NB4 (cell line): ENCODE measurements around the gene ASAP2.

Experiments used
- DNase-seq: peaks from one replicate; pipeline ENCODE4 v3.0.0; 2010; ENCODE audit warnings: low read depth
- H3K4me3 ChIP-seq: one replicate; pipeline ENCODE4 v1.5.1; 2011; ENCODE audit warnings: mild to moderate bottlenecking, low read depth, low read length, moderate library complexity
- MYC ChIP-seq: IDR thresholded peaks from 2 replicates; pipeline ENCODE4 v1.6.1; 2011; ENCODE audit warnings: low read depth, low read length
- POLR2A ChIP-seq: IDR thresholded peaks from 2 replicates; pipeline ENCODE4 v1.6.1; 2011; ENCODE audit warnings: mild to moderate bottlenecking; ENCODE audit not compliant: insufficient read length; ENCODE audit errors: extremely low read depth
- TF ChIP-seq, protein P1 (sequence below): IDR thresholded peaks from 2 replicates; pipeline ENCODE4 v1.6.1; 2011; ENCODE audit warnings: low read depth, low read length
- TF ChIP-seq, protein P2 (sequence below): IDR thresholded peaks from one replicate; pipeline ENCODE4 v1.5.1; 2012; ENCODE audit warnings: low read depth, low read length

Gene ASAP2

DNA sequence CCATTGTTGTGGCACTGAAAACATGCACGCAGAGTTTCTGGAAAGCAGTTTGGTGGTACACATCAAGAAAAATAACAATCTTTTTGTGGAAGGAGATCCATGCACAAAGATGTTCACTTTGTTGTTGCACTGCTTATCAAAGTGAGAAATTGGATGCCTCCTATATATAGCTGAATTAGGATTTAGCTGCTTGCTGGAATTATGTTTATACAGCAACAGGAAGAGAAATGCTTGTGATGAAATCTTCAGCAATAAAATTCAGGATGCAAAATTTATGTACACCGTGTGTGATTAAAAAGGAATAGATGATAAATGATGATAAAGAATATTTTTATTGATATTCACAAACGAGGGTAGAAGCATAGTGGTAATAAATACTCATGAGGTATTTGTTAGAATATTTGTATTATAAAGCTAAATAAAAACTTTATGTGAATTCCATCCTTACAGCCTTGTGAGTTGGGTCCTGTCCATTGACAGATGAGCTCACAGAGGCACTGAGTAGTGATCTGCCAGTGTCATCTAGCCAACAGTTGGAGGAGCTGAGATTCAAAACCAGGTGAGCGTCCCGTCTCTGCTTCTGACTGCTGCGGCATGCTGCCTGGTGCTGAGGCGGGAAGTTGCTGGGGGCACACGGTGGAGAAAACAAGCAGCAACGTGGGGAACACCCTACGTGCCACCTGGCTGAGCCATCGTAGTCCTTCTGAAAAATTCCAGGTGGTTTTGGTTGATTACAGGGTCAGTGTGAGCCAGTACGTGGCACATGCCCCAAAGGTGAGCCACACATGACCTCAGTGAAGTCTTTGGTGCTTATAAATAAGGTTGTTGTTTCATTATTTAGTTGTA lies 80.2 kb downstream of the ASAP2 start:
- no peak for DNase-seq

DNA sequence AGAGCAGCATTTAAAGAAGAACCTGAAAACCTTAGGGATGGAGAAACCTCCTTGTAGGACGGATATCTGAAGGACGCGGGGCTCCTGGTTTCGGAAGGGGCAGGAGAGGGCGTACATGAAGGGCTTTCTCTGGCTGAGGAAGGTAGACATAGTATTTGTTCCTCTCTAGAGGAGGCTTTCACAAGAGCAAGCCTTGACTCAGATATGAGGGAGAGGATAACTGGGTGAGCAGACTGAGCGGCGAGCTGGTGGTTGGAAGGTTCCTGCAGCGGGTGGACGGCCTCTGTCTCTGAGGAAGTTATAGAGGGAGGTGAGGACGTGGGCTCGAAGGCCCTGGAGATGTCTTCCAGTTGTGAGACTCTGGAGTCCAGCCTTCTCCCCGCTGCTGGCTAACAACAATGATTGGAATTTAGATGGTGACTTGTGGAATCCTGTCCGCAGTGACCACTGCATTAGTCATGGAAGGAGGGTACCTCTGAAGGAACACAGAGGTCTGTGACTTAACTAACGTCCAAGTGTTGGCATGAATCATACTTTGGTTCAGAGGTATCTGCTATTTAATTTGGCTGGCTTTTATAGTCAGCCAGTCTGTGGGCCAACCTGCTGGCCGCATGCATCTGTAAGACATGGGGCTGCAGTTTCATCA lies 80.9 kb downstream of the ASAP2 start:
- TF ChIP-seq, protein P1, sequence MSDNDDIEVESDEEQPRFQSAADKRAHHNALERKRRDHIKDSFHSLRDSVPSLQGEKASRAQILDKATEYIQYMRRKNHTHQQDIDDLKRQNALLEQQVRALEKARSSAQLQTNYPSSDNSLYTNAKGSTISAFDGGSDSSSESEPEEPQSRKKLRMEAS = no peak
- TF ChIP-seq MYC (no peak), POLR2A (no peak)
- TF ChIP-seq, protein P2, sequence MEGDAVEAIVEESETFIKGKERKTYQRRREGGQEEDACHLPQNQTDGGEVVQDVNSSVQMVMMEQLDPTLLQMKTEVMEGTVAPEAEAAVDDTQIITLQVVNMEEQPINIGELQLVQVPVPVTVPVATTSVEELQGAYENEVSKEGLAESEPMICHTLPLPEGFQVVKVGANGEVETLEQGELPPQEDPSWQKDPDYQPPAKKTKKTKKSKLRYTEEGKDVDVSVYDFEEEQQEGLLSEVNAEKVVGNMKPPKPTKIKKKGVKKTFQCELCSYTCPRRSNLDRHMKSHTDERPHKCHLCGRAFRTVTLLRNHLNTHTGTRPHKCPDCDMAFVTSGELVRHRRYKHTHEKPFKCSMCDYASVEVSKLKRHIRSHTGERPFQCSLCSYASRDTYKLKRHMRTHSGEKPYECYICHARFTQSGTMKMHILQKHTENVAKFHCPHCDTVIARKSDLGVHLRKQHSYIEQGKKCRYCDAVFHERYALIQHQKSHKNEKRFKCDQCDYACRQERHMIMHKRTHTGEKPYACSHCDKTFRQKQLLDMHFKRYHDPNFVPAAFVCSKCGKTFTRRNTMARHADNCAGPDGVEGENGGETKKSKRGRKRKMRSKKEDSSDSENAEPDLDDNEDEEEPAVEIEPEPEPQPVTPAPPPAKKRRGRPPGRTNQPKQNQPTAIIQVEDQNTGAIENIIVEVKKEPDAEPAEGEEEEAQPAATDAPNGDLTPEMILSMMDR = no peak
- H3K4me3 ChIP-seq = no peak overlapping the region
- peak; percentile 44 for DNase-seq

More for the DNA sequence above, 80.2 kb downstream of the ASAP2 start:
- H3K4me3 ChIP-seq = no peak overlapping the region
- no peak for TF ChIP-seq POLR2A

DNA sequence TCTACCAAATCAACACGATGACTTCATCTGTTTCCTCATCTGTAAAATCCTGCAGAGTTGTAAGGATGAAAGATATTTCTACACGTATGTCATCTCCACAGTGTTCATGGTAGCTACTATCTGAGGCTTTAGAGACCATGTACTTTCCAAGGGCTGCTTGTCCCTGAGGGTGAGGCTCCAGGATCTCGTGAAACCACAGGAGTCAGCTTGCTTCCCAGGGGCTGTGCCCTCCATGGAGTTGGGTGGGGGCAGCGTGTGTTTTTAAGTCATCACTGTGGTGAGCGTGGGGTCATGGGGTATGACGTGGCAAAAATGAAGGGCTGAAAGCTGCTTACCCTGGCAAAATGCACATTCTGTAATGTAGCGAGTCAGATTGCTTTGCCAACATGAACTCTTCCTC lies 81.6 kb downstream of the ASAP2 start:
- H3K4me3 ChIP-seq = no peak overlapping the region
- TF ChIP-seq, protein P2 = no peak
- TF ChIP-seq, protein P1 = no peak
- no peak for TF ChIP-seq POLR2A
- DNase-seq = no peak

DNA sequence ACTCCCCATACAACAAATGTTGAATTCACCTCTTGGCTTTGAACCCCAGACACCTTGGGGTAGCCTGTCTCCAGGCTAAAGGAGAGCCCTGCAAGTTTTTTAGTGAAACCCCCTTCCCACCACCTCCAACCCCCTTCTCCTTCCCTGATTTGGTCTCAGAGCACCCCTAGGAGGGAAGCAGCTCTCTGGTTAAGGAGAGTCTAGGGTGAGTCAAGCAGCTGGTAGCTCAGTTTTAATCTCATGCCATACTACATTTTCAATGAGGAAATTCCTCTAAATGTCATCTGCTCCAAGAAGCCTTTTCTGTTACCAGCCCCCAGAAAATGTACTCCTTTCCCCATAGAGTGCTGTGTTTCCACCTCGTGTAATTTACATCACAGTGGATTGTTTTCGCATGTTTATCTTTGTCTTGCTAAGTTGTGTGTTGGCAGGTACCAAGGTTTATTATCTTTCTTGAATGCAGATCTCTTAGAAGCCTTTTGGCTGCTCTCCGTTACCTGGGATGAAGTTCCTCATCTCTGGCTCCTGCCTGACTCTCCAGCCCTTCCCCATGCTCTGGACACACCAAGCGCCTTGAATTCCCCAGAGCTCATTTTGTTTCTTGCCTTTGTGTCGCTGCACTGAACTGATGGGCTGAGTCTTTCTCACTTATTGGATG lies 82.2 kb downstream of the ASAP2 start:
- no peak overlapping the region for H3K4me3 ChIP-seq
- DNase-seq = no peak
- TF ChIP-seq, protein P1 = no peak
- TF ChIP-seq MYC = no peak
- no peak for TF ChIP-seq POLR2A
- TF ChIP-seq, protein P2 = no peak

DNA sequence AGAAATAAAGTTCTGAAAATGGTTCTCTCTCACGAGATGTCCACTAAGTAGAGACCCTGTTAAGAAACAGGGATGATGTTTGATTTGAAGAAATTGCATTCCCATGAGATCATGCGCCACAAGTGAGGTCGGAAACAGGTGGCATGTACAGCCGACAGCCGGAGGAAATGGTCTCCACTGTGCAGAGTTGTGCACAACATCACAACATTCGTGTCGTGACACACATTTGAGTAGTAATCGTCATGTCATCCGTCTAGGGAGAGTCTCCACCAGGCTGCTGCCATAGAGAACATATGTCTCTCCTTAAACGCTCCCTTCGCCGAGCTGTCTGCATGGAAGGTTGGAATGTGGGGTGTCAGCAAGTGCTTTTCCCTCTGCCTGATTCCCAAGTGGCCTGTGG lies 84.7 kb downstream of the ASAP2 start:
- H3K4me3 ChIP-seq = no peak overlapping the region
- TF ChIP-seq MYC (no peak), POLR2A (no peak)
- TF ChIP-seq, protein P2 = no peak
- TF ChIP-seq, protein P1 = no peak
- DNase-seq = no peak

DNA sequence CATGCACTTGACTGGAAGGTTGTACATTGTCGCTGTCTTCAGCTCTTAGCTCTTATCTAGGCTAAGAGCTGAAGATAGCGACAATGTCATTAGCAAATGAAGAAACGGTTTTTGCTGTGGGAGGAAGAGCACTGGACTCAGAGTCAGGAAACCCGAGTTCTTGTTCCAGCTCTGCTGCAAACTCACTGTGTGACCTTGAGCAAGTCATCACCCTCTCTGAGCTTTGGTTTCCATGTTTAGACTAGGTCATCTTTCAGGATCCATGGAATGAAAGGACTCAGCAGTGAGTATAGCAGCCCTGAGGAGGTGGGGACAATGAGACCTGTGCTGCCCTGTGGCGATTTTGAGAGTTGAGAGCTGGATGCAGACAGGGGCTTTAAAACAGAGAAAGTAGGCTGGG lies 85.3 kb downstream of the ASAP2 start:
- no peak overlapping the region for H3K4me3 ChIP-seq
- TF ChIP-seq, protein P2 = no peak
- TF ChIP-seq, protein P1 = no peak
- no peak for TF ChIP-seq MYC
- DNase-seq = no peak
